Eye (tissue), 1 donor: ENCODE data around the gene MRM3.
"Not testable (repeated sequence)": the region's sequence is repeated elsewhere in the genome, so short reads cannot be mapped to it uniquely, and the experiment has no call there.

Experiments used
- DNase-seq: peaks from one replicate; pipeline ENCODE4 v3.0.0-alpha.2; 2015

MRM3 gene

GRCh38 chr17:781805-782731, at the start of gene MRM3, which contains the start of gene GLOD4:
Gene MRM3, plus strand, starts transcription at chr17:782353. Its CDS starts 26 bp downstream, at chr17:782379.
Gene GLOD4, minus strand, starts transcription at chr17:782280. Its CDS starts 25 bp downstream, at chr17:782255.
- peak; percentile 97 for DNase-seq

DNA sequence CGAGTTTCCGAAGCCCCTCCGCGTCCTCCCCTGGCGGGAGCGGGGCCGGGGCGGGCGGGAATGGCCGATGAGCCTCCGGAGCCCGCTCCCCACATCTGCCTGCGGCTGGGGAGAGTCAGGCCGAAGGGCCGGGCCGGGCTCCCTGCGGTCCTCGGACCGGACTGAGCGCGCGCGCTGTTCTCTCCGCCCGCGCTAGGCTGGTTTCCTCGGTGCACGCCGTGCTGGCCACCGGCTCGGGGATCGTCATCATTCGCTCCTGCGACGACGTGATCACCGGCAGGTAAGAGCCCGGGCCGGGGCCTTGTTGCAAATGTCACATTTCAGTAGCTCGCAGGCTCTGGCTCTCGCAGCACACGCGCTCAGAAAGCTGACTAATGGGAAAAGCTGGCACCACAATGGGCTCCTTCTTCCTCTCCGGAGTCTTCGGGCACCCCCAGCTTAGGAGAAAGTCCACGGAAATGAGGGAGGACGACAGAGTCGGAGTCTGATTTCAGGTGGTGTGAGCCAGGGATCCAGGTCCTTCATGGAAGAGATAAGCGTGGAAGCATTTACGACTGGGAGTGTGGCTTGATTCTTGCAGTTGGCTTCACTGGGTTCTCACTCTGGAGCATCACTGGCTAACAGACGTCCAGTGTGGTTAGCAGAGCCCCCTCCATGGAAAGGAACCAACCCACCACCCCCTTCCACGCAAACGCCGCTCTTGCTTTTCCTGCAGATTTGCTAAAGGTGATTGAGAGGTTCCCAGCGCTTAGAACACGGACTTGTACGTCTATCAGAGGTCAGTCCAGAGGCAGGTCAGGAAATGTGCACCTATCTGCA, 49.0 kb upstream of the MRM3 start:
- DNase-seq, result peak; percentile 74

- no peak for DNase-seq
Measured at GRCh38 chr17:733743-734142, 48.4 kb upstream of the MRM3 start.

DNA sequence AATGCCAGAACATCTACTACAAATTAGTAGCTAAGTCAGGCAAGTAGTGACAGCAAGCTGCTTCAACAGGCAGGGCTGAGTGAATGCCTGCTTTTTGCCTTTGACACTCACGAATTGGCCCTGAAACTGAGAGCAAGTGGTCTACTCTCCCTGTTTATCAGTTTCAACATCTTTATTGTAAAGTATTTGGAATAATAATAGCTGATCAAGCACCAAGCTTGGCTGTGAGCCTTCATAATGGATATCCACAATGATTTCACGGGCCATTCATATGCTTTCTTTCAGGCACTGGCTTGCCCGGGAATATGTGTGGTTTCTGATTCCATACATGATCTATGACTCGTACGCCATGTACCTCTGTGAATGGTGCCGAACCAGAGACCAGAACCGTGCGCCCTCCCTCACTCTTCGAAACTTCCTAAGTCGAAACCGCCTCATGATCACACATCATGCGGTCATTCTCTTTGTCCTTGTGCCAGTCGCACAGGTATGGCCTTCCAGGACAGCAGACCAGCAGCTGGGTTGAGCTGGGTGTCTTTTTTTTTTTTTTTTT, 44.5 kb upstream of the MRM3 start:
- DNase-seq, result no peak

- no peak for DNase-seq
Measured at GRCh38 chr17:740240-741017, 41.7 kb upstream of the MRM3 start.

DNA sequence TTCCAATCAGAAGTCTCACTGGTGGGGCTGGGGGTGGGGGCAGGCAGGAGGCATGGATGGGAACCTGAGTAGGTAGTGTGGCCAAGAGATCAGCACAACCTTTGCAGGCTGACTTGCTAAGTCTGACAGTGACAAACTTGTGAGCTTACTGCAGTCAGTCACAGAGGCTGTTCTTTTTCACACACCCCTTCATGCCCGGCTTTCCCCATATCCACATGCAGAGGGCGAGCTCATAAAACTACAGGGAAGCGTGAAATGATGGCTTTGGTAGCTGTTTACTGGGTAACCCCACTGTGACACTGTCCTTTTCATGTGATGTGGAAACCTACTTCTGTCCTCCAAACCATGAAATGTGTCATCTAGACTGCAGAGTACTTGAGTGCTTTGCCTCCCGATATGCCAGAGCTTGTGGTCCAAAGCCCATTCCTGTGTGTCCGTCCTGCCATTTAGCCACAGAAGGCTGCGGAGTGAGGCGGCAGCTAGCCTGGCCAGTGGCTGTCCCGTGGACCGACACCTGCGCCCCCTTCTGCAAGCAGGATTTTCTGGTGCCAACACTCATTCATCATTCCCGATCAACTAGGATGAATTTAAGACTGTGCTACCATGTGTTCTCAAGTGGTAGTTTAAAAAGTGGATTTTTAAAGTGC, 39.9 kb upstream of the MRM3 start:
- no peak for DNase-seq

- DNase-seq, result no peak
Measured at GRCh38 chr17:743139-743538, 39.0 kb upstream of the MRM3 start.

GRCh38 chr17:744937-745336, 37.2 kb upstream of the MRM3 start:
- no peak for DNase-seq

- no peak for DNase-seq
Measured at GRCh38 chr17:745406-745805, 36.7 kb upstream of the MRM3 start.

DNA sequence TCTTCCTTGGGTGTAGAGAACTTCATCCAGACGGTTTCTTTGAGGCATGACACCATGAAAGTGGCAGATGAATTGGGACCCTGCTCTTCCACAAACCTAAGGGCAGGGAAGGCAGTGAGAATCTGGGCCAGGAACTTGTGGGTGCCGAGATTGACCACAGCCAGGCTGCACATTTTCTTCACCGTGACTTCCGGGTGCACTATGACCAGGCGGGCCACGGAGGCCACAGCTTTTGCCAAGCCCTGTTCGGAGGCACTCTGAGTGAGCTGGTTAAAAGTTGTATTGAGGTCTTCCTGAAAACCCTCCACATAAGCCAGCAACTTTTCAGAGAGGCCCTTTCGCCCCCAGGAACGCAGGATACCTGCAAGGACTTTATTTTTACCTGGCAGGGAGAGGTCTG, 36.0 kb upstream of the MRM3 start:
- no peak for DNase-seq

- no peak for DNase-seq
Measured at GRCh38 chr17:746783-747629, 35.1 kb upstream of the MRM3 start.

- not testable (repeated sequence) for DNase-seq
Measured at GRCh38 chr17:748604-749003, 33.5 kb upstream of the MRM3 start.

GRCh38 chr17:749359-749758, 32.8 kb upstream of the MRM3 start:
- DNase-seq, result not testable (repeated sequence)

- no peak for DNase-seq
Measured at GRCh38 chr17:750431-751037, 31.6 kb upstream of the MRM3 start.

- peak; percentile 64 for DNase-seq
Measured at GRCh38 chr17:751269-752001, 30.7 kb upstream of the MRM3 start.

GRCh38 chr17:752002-752619, 30.0 kb upstream of the MRM3 start, which contains the start of gene GEMIN4:
Gene GEMIN4, minus strand, starts transcription at chr17:752264. Its CDS starts 122 bp downstream, at chr17:752142.
- peak; percentile 98 for DNase-seq

DNA sequence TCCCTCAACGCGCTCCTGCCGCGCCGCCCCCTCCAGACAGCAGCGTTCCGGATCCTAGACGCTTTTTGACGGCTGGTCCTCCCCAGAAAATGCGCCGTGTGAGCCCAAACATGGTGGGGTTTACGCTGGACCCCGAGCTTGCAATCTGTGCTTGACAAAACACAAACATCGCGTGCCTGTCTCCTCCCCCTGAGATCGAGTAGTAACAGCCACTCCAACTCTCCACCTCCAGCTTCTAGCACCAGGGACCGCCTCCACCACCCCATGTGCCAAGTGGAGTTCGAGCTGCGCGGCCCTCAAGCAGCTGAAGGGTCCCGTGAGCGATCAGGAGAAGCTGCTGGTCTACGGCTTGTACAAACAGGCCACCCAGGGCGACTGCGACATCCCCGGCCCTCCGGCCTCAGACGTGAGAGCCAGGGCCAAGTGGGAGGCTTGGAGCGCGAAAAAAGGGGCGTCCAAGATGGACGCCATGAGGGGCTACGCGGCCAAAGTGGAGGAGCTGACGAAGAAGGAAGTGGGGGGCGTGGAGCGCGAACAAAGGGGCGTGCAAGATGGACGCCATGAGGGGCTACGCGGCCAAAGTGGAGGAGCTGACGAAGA, 29.4 kb upstream of the MRM3 start:
- DNase-seq, result peak; percentile 89

DNA sequence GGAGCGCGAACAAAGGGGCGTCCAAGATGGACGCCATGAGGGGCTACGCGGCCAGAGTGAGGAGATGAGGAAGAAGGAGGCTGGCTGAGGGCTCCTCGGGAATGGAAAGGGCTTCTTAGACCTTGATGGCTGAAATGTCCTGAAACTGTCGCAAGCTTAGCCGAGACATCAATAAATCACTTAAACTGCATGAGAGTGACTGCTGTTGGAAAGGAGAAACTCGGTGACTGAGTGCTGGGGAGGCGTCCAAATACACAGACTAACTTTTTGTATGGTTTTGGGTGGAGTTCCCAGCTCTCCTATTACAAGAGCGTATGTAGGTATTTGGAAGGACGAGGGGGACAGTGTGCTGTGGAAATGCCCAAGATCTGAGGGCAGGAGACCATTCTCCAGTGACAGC, 28.7 kb upstream of the MRM3 start:
- no peak for DNase-seq
